HL-60 (cell line): ENCODE results near the gene ZMYND8.

Experiments
- DNase-seq, 2 experiments: peaks; one replicate each; pipeline ENCODE4 v3.0.0-alpha.2; 2010 to 2020; ENCODE audit warnings: low read depth in 1 of 2, low spot score in 1 of 2
- H3K27ac ChIP-seq: fragments of 250-450 bp; sonication (Bioruptor Pico); replicated peaks from 2 replicates; pipeline ENCODE4 v1.5.1; 2020; ENCODE audit warnings: mild to moderate bottlenecking, moderate library complexity
- H3K27me3 ChIP-seq: fragments of 250-450 bp; sonication (Bioruptor Pico); 2 replicates; pipeline ENCODE4 v1.5.1; 2021; ENCODE audit warnings: mild to moderate bottlenecking, moderate library complexity; ENCODE audit not compliant: insufficient read depth, poor library complexity, severe bottlenecking
- H3K4me3 ChIP-seq: replicated peaks from 2 replicates; pipeline ENCODE4 v1.5.1; 2011; ENCODE audit warnings: mild to moderate bottlenecking, control low read depth, low read length; ENCODE audit not compliant: insufficient read depth
- CTCF ChIP-seq: IDR thresholded peaks from one replicate; pipeline ENCODE4 v1.5.1; 2011; ENCODE audit warnings: low read length, control low read depth, inconsistent platforms; ENCODE audit not compliant: insufficient read depth
- GABPA ChIP-seq: IDR thresholded peaks from 2 replicates; pipeline ENCODE4 v1.6.1; 2012; ENCODE audit warnings: low read depth
- POLR2AphosphoS5 ChIP-seq: IDR thresholded peaks from 2 replicates; pipeline ENCODE4 v1.6.1; 2012; ENCODE audit warnings: low read depth
- REST ChIP-seq: IDR thresholded peaks from 2 replicates; pipeline ENCODE4 v1.6.1; 2012; ENCODE audit warnings: low read depth; ENCODE audit not compliant: insufficient replicate concordance
- SPI1 ChIP-seq: IDR thresholded peaks from 2 replicates; pipeline ENCODE4 v1.6.1; 2012; ENCODE audit warnings: low read depth, mild to moderate bottlenecking, borderline replicate concordance

ZMYND8 gene

GRCh38 chr20:47347661-47348435 lies 8.7 kb downstream of the ZMYND8 start:
- no peak for DNase-seq
- H3K27me3 ChIP-seq: no peaks in the 10 kb centered on the region
- no peak overlapping the region for H3K4me3 ChIP-seq
- TF ChIP-seq POLR2AphosphoS5 (no peak), REST (no peak), SPI1 (no peak), CTCF (no peak), GABPA (no peak)
- no peak overlapping the region for H3K27ac ChIP-seq

GRCh38 chr20:47346172-47346571 lies 10.3 kb downstream of the ZMYND8 start:
- Histone ChIP-seq H3K27ac (no peak overlapping the region), H3K27me3 (no peaks in the 10 kb centered on the region), H3K4me3 (no peak overlapping the region)
- TF ChIP-seq CTCF (no peak), GABPA (no peak), REST (no peak), SPI1 (no peak), POLR2AphosphoS5 (no peak)
- DNase-seq: no peak

GRCh38 chr20:47345214-47345613 lies 11.3 kb downstream of the ZMYND8 start:
- Histone ChIP-seq H3K27me3 (no peaks in the 10 kb centered on the region), H3K4me3 (no peak overlapping the region), H3K27ac (no peak overlapping the region)
- TF ChIP-seq POLR2AphosphoS5: no peak
- no peak for TF ChIP-seq SPI1
- DNase-seq: no peak

- no peak overlapping the region for H3K4me3 ChIP-seq
- H3K27me3 ChIP-seq: no peaks in the 10 kb centered on the region
- no peak overlapping the region for H3K27ac ChIP-seq
- TF ChIP-seq REST (no peak), CTCF (no peak), SPI1 (no peak)
- DNase-seq: no peak
Observed at GRCh38 chr20:47343007-47343472, 13.5 kb downstream of the ZMYND8 start.
